ENCODE data around the gene ZSWIM5.

Gene ZSWIM5

DNA sequence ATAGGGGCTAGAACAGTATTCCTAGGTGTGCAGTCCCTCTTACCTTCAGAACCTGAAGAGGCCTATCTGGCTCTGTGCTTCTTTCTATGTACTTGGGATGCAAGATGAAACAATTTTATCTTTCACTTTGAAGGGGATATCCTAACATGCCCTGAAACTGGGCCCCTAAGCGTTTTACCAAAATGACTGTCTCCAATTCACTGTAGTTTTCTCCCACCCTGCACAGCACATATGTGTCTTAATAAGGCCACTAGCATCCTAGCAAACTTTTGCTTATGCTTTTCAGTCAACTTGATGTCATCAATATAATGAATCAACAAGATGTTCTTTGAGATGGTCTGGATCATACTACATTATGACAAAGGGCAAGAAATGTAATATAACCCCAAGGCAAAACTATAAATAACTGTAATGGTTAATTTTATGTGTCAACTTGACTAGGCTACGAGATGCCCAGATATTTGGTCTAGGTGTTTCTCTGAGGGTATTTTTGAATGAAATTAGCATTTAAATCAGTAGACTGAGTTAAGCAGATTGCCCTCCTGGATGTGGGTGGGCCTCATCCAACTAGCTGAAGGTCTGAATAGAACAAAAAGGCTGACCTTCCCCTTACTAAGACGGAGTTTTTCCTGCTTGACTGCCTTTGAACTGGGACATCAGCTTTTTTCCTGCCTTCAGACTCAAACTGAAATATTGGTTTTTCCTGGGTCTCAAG, 9.2 kb upstream of the ZSWIM5 start:
- TF ChIP-seq SIN3A (IDR thresholded peaks at IDR 0.05; ENCODE audit: borderline replicate concordance, insufficient read depth, low read length) (no peak), POLR2AphosphoS5 (IDR thresholded peaks at IDR 0.05; ENCODE audit: low read depth, low read length) (no peak)
- TF ChIP-seq, protein P1, sequence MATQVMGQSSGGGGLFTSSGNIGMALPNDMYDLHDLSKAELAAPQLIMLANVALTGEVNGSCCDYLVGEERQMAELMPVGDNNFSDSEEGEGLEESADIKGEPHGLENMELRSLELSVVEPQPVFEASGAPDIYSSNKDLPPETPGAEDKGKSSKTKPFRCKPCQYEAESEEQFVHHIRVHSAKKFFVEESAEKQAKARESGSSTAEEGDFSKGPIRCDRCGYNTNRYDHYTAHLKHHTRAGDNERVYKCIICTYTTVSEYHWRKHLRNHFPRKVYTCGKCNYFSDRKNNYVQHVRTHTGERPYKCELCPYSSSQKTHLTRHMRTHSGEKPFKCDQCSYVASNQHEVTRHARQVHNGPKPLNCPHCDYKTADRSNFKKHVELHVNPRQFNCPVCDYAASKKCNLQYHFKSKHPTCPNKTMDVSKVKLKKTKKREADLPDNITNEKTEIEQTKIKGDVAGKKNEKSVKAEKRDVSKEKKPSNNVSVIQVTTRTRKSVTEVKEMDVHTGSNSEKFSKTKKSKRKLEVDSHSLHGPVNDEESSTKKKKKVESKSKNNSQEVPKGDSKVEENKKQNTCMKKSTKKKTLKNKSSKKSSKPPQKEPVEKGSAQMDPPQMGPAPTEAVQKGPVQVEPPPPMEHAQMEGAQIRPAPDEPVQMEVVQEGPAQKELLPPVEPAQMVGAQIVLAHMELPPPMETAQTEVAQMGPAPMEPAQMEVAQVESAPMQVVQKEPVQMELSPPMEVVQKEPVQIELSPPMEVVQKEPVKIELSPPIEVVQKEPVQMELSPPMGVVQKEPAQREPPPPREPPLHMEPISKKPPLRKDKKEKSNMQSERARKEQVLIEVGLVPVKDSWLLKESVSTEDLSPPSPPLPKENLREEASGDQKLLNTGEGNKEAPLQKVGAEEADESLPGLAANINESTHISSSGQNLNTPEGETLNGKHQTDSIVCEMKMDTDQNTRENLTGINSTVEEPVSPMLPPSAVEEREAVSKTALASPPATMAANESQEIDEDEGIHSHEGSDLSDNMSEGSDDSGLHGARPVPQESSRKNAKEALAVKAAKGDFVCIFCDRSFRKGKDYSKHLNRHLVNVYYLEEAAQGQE (IDR thresholded peaks at IDR 0.05; ENCODE audit: insufficient read depth in 1 of 2, low read depth in 2 of 2, low read length in 2 of 2) = no peak

DNA sequence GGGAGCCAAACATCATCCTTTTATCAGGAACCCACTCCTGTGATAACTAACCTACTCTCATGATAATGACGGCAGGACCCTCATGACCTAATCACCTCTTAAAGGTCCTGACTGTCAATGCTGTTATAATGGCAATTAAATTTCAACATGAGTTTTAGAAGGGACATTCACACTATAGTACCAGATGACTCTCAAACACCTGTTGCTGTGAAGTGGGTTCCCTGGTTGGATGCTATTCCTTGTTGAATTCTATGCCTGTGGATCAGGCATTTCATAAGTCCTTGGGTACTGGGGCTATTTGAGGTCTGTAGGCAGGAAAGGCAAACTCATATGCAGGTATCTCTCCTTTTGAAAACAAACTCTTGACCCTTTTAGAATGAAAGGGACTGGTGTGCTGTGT, 7.5 kb upstream of the ZSWIM5 start:
- TF ChIP-seq FOXP2 (optimal IDR thresholded peaks at IDR 0.05; ENCODE audit: borderline replicate concordance, extremely low read depth, extremely low read length, insufficient read depth) (no peak), SIN3A (IDR thresholded peaks at IDR 0.05; ENCODE audit: borderline replicate concordance, insufficient read depth, low read length) (no peak), TAF1 (IDR thresholded peaks at IDR 0.05; ENCODE audit: borderline replicate concordance, insufficient read depth, low read length) (no peak), POLR2AphosphoS5 (IDR thresholded peaks at IDR 0.05; ENCODE audit: low read depth, low read length) (no peak)
- TF ChIP-seq, protein P1 (IDR thresholded peaks at IDR 0.05; ENCODE audit: insufficient read depth in 1 of 2, low read depth in 2 of 2, low read length in 2 of 2) = no peak

DNA sequence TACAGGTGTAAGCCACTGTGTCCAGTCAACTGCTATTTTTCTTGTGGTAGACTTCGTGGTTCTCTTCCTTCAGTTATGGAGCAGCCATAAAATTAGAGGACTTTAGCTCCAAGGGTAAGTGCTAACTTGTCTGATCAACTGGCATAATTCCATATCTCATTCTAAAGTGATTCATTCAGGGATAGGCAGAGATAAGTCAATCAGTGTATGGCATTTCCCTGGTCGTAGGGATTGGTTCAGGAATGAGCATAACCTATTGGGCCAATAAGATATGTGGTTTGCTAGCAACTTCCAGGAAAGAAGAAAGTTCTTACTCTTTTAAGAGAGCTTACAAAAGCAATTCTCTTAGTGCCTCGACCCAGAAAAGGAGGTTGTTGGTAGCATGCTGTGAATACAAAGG, 4.7 kb upstream of the ZSWIM5 start:
- TF ChIP-seq SIN3A (IDR thresholded peaks at IDR 0.05; ENCODE audit: borderline replicate concordance, insufficient read depth, low read length) = no peak
- no peak for TF ChIP-seq TAF1 (IDR thresholded peaks at IDR 0.05; ENCODE audit: borderline replicate concordance, insufficient read depth, low read length)

GRCh38 chr1:45206808-45207623, 611 bp upstream of the ZSWIM5 start:
- TF ChIP-seq, protein P1 (IDR thresholded peaks at IDR 0.05; ENCODE audit: insufficient read depth in 1 of 2, low read depth in 2 of 2, low read length in 2 of 2) = no peak
- TF ChIP-seq TAF1 (IDR thresholded peaks at IDR 0.05; ENCODE audit: borderline replicate concordance, insufficient read depth, low read length) (no peak), POLR2AphosphoS5 (IDR thresholded peaks at IDR 0.05; ENCODE audit: low read depth, low read length) (no peak), FOXP2 (optimal IDR thresholded peaks at IDR 0.05; ENCODE audit: borderline replicate concordance, extremely low read depth, extremely low read length, insufficient read depth) (no peak), SIN3A (IDR thresholded peaks at IDR 0.05; ENCODE audit: borderline replicate concordance, insufficient read depth, low read length) (no peak)

GRCh38 chr1:45205011-45205909, 1.1 kb downstream of the ZSWIM5 start:
- TF ChIP-seq FOXP2 (optimal IDR thresholded peaks at IDR 0.05; ENCODE audit: borderline replicate concordance, extremely low read depth, extremely low read length, insufficient read depth) = no peak
- TF ChIP-seq, protein P1 (IDR thresholded peaks at IDR 0.05; ENCODE audit: insufficient read depth in 1 of 2, low read depth in 2 of 2, low read length in 2 of 2) = peak; percentile 82 to 86
- no peak for TF ChIP-seq POLR2AphosphoS5 (IDR thresholded peaks at IDR 0.05; ENCODE audit: low read depth, low read length)

Data from PFSK-1 (cell line).